SK-MEL-5 (cell line): ENCODE data around the gene EVI5L. TPM values are rescaled to one million over a fixed set of nuclear protein-coding genes. Genes with fewer than 3 reads are reported as not detected.
A peak's percentile ranks its signal among the peaks of the same experiment; 100 is the strongest.

Experiments used
- DNase-seq: peaks from one replicate; pipeline ENCODE4 v3.0.0-alpha.2; 2016; ENCODE audit warnings: low read depth, low spot score
- in situ Hi-C: cut with HindIII; loops from 2 replicates; pipeline ENCODE4 v1.10.0; 2016; ENCODE audit warnings: low sequenced_read_pairs, high pct_unique_total_duplicates, low pct_unique_long_range_greater_than_20kb
- total RNA-seq: library from RNA; depleted of rRNA; stranded (reverse); fragments of >200 nt; shearing (Covaris generic); gene quantifications from 2 replicates; pipeline ENCODE4 v1.2.3, GENCODE V29; 2014

The EVI5L gene
- total RNA-seq, 1 experiment from 2014 or later, result 4.8 TPM

GRCh38 chr19:7863971-7864689, 34.1 kb downstream of the EVI5L start:
- in situ Hi-C loops, result no loop called here
- DNase-seq, result no peak

- DNase-seq, result no peak
- in situ Hi-C loops, result no loop called here
Observed at GRCh38 chr19:7864690-7865074, 34.7 kb downstream of the EVI5L start.

GRCh38 chr19:7865262-7865911, 35.4 kb downstream of the EVI5L start:
- in situ Hi-C loops, result no loop called here
- DNase-seq, result no peak

GRCh38 chr19:7866399-7867091, 36.5 kb downstream of the EVI5L start:
- in situ Hi-C loops, result no loop called here
- no peak for DNase-seq

GRCh38 chr19:7867092-7867844, 37.2 kb downstream of the EVI5L start:
- no peak for DNase-seq
- in situ Hi-C loops, result no loop called here

GRCh38 chr19:7868326-7868670, 38.3 kb downstream of the EVI5L start:
- no peak for DNase-seq
- in situ Hi-C loops, result no loop called here

- DNase-seq, result peak; percentile 87
- in situ Hi-C loops, result no loop called here
Observed at GRCh38 chr19:7868671-7869452, 38.8 kb downstream of the EVI5L start.

- peak; percentile 55 for DNase-seq
- in situ Hi-C loops, result no loop called here
Observed at GRCh38 chr19:7869453-7869909, 39.5 kb downstream of the EVI5L start.

- DNase-seq, result peak; percentile 72
- in situ Hi-C loops, result no loop called here
Observed at GRCh38 chr19:7869910-7870511, 40.0 kb downstream of the EVI5L start.

- peak; percentile 83 for DNase-seq
- in situ Hi-C loops, result no loop called here
Observed at GRCh38 chr19:7870571-7871436, 40.8 kb downstream of the EVI5L start.

GRCh38 chr19:7871437-7872305, 41.7 kb downstream of the EVI5L start:
- in situ Hi-C loops, result no loop called here
- DNase-seq, result peak; percentile 94

GRCh38 chr19:7872306-7873204, 42.5 kb downstream of the EVI5L start:
- in situ Hi-C loops, result no loop called here
- no peak for DNase-seq

GRCh38 chr19:7873304-7874075, 43.5 kb downstream of the EVI5L start:
- in situ Hi-C loops, result no loop called here
- DNase-seq, result no peak
